GM10248 (cell line): ENCODE results near the gene LNX1.

Experiments
- CTCF ChIA-PET: fragments of 300-600 bp; sonication (Branson Sonifier 250); formaldehyde crosslinking; extraction: SDS; loops from one replicate; lab custom pipeline; 2021; ENCODE audit warnings: antibody characterized with exemption; lab: Yijun Ruan, JAX
- POLR2A ChIA-PET: fragments of 350-650 bp; sonication (Branson Sonifier 250); formaldehyde crosslinking; extraction: SDS; loops from one replicate; lab custom pipeline; 2020; ENCODE audit warnings: antibody characterized with exemption; lab: Yijun Ruan, JAX
- DNase-seq: peaks from one replicate; pipeline ENCODE4 v3.0.0; 2012; ENCODE audit errors: extremely low spot score
- CTCF ChIP-seq: IDR thresholded peaks from 2 replicates; pipeline ENCODE4 v1.5.1; 2012; ENCODE audit warnings: mild to moderate bottlenecking, low read depth; ENCODE audit errors: extremely low read depth, missing control alignments, control extremely low read depth

LNX1 gene

GRCh38 chr4:53582194-53582593 lies 9.1 kb downstream of the LNX1 start:
- ChIA-PET POLR2A (interaction anchor here (0.6 kb wide), 1 partner anchor 420 kb away, joined by 4 read pairs; no protein-coding TSS in a partner anchor), CTCF (interaction anchor here (1.5 kb wide), 2 partner anchors 9 to 10 kb away, joined by 4 to 5 read pairs; partner anchors contain the start of gene LNX1)
- no peak for DNase-seq
- TF ChIP-seq CTCF = no peak

- POLR2A ChIA-PET = no interaction called here
- TF ChIP-seq CTCF = no peak
- CTCF ChIA-PET = no interaction called here
- DNase-seq = no peak
Observed at GRCh38 chr4:53580274-53580673, 11.0 kb downstream of the LNX1 start.

- ChIA-PET POLR2A (no interaction called here), CTCF (no interaction called here)
- DNase-seq = no peak
- no peak for TF ChIP-seq CTCF
Observed at GRCh38 chr4:53579826-53580225, 11.5 kb downstream of the LNX1 start.

- no peak for DNase-seq
- TF ChIP-seq CTCF = no peak
- CTCF ChIA-PET = interaction anchor here (1.1 kb wide), 1 partner anchor 14 kb away, joined by 6 read pairs; no protein-coding TSS in a partner anchor
- POLR2A ChIA-PET = no interaction called here
Observed at GRCh38 chr4:53576676-53577372, 14.5 kb downstream of the LNX1 start.

- POLR2A ChIA-PET = no interaction called here
- no peak for TF ChIP-seq CTCF
- no peak for DNase-seq
- CTCF ChIA-PET = interaction anchor here (1.1 to 1.4 kb wide), 2 partner anchors 14 to 25 kb away, joined by 4 to 6 read pairs; no protein-coding TSS in a partner anchor
Observed at GRCh38 chr4:53576071-53576617, 15.1 kb downstream of the LNX1 start.

GRCh38 chr4:53575552-53575951 lies 15.7 kb downstream of the LNX1 start:
- DNase-seq = no peak
- no peak for TF ChIP-seq CTCF
- ChIA-PET POLR2A (no interaction called here), CTCF (interaction anchor here (1.4 kb wide), 1 partner anchor 25 kb away, joined by 4 read pairs; no protein-coding TSS in a partner anchor)
